HG03521 (cell line): Measurements from ENCODE around the gene FADS3.

Experiments
- ATAC-seq: cut with Tn5 transposase; IDR thresholded peaks from one replicate; pipeline ENCODE4 v1.9.1; 2021; ENCODE audit warnings: mild to moderate bottlenecking, moderate library complexity; ENCODE audit not compliant: unreplicated experiment

Gene FADS3

GRCh38 chr11:61913699-61914395 is 22.5 kb upstream of the FADS3 start:
- ATAC-seq = no peak

GRCh38 chr11:61912991-61913698 is 21.8 kb upstream of the FADS3 start:
- ATAC-seq = no peak

- no peak for ATAC-seq
Measured at GRCh38 chr11:61912530-61912898, 21.2 kb upstream of the FADS3 start.

GRCh38 chr11:61911701-61912529 is 20.6 kb upstream of the FADS3 start:
- no peak for ATAC-seq

- ATAC-seq = no peak
Measured at GRCh38 chr11:61911128-61911700, 19.9 kb upstream of the FADS3 start.

GRCh38 chr11:61910187-61911127 is 19.1 kb upstream of the FADS3 start:
- ATAC-seq = no peak

GRCh38 chr11:61908730-61909316 is 17.5 kb upstream of the FADS3 start:
- no peak for ATAC-seq

GRCh38 chr11:61907871-61908729 is 16.8 kb upstream of the FADS3 start:
- ATAC-seq = no peak

GRCh38 chr11:61907282-61907681 is 15.9 kb upstream of the FADS3 start:
- ATAC-seq = no peak

GRCh38 chr11:61906522-61906909 is 15.2 kb upstream of the FADS3 start:
- ATAC-seq = no peak

GRCh38 chr11:61905801-61906521 is 14.6 kb upstream of the FADS3 start:
- ATAC-seq = no peak

- ATAC-seq = no peak
Measured at GRCh38 chr11:61905067-61905696, 13.8 kb upstream of the FADS3 start.

GRCh38 chr11:61904539-61905048 is 13.2 kb upstream of the FADS3 start:
- no peak for ATAC-seq

GRCh38 chr11:61903845-61904244 is 12.5 kb upstream of the FADS3 start:
- no peak for ATAC-seq

- no peak for ATAC-seq
Measured at GRCh38 chr11:61902313-61902712, 11.0 kb upstream of the FADS3 start.

- no peak for ATAC-seq
Measured at GRCh38 chr11:61901397-61901796, 10.1 kb upstream of the FADS3 start.

GRCh38 chr11:61900251-61900650 is 8.9 kb upstream of the FADS3 start:
- ATAC-seq = no peak
